H1 (cell line): Measurements from ENCODE around the gene GPR161. TPM values are rescaled to one million over a fixed set of nuclear protein-coding genes. Genes with fewer than 3 reads are reported as not detected.

Experiments used
- ATF3 ChIP-seq: IDR thresholded peaks from 2 replicates; pipeline ENCODE4 v1.6.1; 2011; ENCODE audit warnings: low read depth, mild to moderate bottlenecking, low read length; ENCODE audit not compliant: insufficient read depth
- CBX8 ChIP-seq: fragments of 300-800, 300-1000 bp; sonication (generic); IDR thresholded peaks from 2 replicates; pipeline ENCODE4 v1.7.1; 2016; ENCODE audit warnings: low read depth, low read length, borderline replicate concordance
- CTBP2 ChIP-seq: IDR thresholded peaks from 2 replicates; pipeline ENCODE4 v1.7.0; 2011; ENCODE audit warnings: borderline replicate concordance, mild to moderate bottlenecking, moderate library complexity, mixed read lengths, low read length; ENCODE audit not compliant: insufficient read depth, insufficient read length
- GABPA ChIP-seq: IDR thresholded peaks from 2 replicates; pipeline ENCODE4 v1.6.1; 2011; ENCODE audit warnings: mild to moderate bottlenecking, low read length, moderate library complexity, borderline replicate concordance; ENCODE audit not compliant: insufficient read depth
- polyA plus RNA-seq, 7 experiments: library from polyadenylated mRNA; depleted of rRNA in 3 of 7; stranded (reverse) in 5 of 7; unstranded in 2 of 7; fragments of >200 nt in 5 of 7; fragments of 200-250 nt in 2 of 7; gene quantifications; 1 replicate in 5 of 7; 2 replicates in 1 of 7; 4 replicates in 1 of 7; pipeline versions ENCODE4 v1.2.1 to v1.2.3, GENCODE V29; 2011 to 2013; ENCODE audit warnings: missing spikeins in 2 of 7, mixed read lengths in 2 of 7
- total RNA-seq: library from RNA; stranded (reverse); fragmentation: NEBNext Ultra II Directional; extraction: Animal tissue kit (Norgen Biotek cat#: 25700); gene quantifications from 2 replicates; pipeline ENCODE4 v1.2.1, GENCODE V29; 2021

GPR161 gene
- total and polyA plus RNA-seq, 2 of the 8 experiments (the other 6 are each of a cell fraction or from before 2014, with no cell fraction given), result 13.7 to 16.8 TPM

GRCh38 chr1:168035345-168035744, 101.4 kb downstream of the GPR161 start (continued):
- TF ChIP-seq CTBP2 (no peak), CBX8 (no peak), GABPA (no peak), ATF3 (no peak)
